NOMO-1 treated with dmso at 0.1 percent for 144 hours (cell line): Measurements from ENCODE around the gene GRB2.
"Not testable (repeated sequence)": the region's sequence is repeated elsewhere in the genome, so short reads cannot be mapped to it uniquely, and the experiment has no call there.

ENCODE experiments used
- DNase-seq: peaks from one replicate; lab custom pipeline; 2025; ENCODE audit not compliant: unreplicated experiment; lab: John Stamatoyannopoulos, UW

The GRB2 gene

DNA sequence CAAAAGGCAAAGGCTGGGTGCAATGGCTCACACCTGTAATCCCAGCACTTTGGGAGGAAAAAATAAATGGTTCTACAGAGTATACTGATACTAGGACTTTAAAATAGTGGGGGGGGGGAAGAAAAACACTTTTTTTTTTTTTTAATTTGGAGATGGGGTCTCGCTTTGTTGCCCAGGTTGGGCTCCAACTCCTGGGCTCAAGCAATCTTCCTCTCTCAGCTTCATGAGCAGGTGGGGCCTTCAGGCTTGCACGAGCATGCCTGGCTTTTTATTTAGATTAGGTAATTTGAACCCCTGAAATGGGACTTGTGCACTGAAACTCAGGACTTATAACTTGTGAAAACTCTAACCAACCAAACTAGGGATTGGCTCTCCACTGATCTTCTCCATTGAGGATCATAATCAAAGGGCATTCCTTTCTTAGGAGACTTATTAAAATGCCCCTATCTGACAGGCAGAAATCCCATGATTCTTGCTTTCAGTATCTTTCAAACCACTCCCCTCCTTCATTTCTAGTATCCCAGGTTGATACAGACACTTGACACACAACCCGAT lies 16.9 kb downstream of the GRB2 start:
- DNase-seq, result no peak

DNA sequence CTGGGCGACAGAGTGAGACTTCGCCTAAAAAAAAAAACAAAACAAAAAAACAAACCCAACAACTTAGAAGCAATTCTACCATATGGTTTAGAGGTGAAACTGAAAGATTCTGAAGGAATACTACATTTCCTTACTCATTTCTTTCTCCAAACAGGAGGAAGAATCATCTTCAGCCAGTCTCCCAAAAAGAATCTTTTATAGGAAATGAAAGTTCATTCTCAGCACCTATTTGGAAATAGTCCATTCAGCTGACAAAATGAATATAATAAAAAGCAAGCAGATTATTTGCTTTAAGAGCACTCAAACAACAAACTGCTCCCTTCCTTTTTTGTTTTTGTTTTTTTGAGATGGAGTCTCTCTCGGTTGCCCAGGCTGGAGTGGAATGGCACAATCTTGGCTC lies 17.7 kb downstream of the GRB2 start:
- DNase-seq, result no peak

DNA sequence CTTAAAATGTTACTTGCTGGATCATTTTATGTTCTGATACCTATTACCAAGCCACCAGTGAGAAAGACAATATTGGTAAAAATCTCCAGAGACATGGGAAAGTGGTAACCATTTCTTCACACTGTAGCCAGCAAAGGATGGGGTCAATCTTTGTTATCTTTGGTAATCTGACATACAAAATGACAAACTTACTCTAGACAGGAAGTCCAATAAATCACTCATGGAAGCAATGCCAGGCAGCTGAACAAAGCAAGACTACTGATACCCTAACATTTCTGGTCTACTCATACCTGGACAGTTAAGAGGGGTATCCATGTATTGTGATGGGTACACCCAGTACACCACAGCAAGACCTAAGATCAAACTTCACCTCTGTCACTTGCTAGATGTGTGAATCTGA lies 19.0 kb downstream of the GRB2 start:
- no peak for DNase-seq

DNA sequence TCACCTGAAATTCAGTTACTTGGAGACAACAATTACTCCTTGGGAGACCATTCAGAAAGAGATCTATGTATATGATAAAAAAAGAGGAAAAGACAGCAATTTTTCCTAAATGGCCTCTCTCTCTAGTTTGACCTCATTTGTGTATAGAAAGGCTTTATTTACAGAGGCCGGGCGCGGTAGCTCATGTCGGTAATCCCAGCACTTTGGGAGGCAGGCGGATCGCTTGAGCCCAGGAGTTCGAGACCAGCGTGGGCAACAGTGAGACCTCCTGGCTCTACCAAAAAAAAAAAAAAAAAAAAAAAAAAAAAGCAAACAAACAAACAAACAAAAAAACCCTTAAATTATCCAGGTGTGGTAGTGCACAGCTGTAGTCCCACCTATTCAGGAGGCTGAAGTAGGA lies 20.7 kb downstream of the GRB2 start:
- no peak for DNase-seq

DNA sequence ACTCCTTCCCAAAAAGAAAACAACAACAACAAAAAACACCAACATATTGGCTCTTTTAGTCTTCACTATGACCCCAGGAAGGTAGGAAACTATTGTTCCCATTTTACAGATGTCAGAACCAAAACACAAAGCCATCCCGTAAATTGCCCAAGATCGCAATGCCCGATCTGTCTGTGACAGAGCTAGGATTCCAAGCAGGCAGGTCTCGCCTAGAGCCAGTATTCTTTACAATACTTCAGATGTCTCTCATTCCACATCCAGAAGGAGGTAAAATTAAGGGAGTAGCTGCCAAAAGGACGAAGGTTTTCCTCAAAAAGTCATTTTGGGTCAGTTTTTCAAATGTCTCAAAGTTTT lies 21.7 kb downstream of the GRB2 start:
- DNase-seq, result no peak

DNA sequence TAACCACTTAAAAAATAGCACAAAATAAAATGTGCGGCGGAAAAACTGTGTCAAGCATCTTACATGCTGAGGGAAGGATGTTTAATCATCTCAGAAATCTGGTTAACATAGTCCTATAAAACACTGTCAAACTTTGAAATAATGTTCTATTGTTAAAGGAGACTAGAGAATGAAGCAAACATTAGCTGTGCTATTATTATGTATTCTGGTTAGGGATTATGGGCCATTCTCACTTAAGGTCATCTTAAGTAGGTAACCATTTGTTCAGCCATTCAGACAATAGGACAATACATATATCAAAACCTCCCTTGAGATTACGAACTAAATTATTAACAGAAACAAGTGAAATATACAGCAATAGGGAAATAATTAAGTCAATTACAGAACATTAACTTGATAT lies 24.7 kb downstream of the GRB2 start:
- no peak for DNase-seq

DNA sequence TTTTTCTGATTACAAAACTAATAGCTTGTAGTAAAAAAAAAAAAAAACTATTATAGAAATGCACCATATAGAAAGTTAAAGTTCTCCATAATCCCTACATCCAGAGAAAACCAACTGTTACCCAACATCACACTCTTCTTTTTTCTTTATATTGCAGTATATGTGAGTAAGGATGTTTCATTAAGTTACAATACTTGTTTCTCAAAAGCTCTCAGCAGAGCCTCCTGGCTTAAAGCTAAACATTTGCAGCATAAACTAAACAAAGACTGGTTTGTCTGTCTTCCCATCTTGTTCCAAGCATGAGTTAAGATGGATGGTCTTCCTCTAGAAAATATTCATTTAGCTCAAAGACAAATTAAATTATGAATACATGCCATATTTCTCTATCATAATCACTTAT lies 25.2 kb downstream of the GRB2 start:
- no peak for DNase-seq

DNA sequence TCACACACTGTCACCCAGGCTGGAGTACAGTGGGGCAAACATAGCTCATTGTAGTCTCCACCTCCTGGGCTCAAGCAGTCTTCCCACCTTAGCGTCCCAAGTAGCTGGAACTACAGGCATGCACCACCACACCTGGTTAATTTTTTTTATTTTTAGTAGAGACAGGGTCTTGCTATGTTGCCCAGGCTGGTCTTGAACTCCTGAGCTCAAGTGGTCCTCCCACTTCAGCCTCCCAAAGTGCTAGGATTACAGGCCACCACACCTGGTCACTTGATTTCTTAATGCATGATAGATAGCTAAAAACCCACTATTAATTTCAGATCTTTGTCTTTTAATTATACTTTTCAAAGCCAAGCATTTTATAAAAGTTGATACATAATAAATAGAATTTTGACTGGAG lies 26.1 kb downstream of the GRB2 start:
- DNase-seq, result not testable (repeated sequence)

DNA sequence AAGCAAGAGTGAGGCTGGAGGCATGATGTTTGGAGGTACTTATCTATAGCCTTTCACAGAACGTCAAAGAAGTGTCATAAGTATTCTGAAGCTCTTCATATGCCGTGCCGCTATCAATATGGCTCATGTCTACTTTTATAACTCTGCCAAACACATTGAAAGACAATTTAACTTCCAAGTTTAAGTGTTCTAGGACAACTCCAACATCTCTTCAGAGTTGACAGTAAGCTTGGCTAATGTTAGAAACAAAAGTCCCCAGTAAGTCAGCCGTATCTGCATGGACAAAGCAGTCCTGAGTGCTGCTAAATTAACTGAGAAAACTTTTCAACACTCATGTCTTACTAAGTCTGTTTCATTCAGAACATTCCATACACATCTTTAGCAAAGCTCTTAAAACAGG lies 32.2 kb downstream of the GRB2 start:
- no peak for DNase-seq

DNA sequence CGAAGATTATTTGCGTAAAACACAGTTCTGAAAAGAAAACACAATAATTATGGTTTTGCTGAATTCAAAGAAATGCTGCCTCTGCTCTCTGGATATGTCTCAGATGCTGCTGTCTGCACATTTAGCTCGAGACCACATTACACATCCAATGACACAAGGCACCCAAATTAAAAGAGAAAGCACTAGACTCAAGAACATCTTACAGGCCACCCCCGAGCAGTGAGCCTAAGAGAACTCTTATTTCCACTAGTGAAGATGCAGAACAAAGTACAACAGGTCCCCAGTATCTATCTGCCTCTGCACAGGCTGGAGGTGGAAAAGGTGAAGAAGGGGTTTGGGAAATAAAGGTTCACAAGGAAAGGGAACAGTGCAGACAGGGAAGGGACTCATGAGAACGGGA lies 33.5 kb downstream of the GRB2 start:
- no peak for DNase-seq

DNA sequence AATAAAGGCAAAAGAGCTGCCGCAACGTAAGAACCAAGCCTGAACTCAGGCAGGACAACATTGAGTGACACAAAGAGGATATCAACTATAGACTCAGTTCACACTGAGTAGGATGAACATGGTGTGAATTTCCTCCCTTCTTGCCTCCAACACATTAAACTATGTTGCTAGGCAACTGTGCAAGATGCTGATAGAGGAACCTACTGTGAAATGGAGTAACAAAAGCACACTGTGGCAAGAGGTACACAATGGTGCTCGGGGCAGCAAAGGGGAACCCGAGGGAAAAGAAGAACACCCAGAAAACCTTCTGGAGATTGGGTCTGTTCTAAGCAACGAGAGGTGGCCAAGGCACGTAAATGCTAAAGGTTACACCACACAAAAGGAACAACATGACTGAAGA lies 34.1 kb downstream of the GRB2 start:
- no peak for DNase-seq

DNA sequence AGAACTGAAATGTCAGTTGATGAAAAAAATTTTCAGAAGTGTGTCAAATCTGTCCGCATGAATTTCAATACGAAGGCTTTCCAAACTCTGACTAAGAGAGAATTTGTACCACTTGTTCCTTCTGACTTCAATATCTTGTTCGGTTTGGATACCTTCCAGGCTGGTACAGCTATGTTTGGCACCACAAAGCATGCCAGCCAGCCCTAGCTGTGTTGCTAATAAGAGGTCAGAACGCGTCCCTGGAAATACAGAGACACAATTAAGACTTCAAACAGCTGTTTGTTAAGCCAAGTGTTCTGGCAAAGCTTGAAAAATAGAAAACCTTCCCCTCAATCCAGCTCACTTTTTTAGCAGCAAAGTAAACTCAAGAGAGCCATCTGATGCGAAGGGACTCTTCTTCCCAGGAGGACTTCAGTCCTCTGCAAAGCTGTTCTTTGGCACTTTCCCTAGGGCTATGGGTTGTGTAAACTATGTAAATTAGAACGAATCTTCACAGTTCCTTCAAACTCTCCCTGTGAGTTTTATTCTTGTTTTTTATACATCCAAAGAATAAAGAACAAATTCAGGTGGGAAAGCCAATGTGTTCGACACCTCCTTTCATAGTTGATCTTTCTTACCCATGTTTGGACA lies 35.1 kb downstream of the GRB2 start:
- no peak for DNase-seq

DNA sequence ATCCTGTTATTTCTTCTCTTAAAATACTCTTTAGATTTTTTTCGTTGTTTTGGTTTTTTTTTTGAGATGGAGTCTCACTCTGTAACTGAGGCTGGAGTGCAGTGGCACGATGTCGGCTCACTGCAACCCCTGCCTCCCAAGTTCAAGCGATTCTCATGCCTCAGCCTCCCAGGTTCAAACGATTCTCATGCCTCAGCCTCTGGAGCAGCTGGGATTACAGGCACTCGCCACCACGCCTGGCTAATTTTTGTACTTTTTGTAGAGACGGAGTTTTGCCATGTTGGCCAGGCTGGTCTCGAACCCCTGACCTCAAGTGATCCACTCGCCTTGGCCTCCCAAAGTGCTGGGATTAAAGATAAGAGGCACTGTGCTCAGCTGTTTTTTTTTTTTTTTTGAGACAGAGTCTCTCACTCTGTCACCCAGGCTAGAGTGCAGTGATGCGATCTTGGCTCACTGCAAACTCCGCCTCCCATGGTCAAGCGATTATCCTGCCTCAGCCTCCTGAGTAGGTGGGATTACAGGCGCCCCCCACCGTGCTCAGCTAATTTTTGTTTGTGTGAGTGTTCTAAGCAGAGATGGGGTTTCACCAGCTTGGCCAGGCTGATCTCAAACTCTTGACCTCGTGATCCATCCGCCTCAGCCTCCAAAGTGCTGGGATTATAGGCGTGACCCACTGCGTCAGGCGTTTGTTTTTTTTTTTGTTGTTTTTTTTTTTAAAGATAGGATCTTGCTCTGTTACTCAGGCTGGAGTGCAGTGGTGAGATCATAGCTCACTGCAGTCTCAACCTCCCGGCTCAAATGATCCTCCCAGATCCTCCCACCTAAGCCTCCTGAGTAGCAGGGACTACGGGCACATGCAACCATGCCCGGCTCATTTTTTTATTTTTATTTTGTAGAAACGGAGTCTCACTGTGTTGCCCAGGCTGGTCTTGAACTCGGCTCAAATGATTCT lies 37.4 kb downstream of the GRB2 start:
- DNase-seq, result not testable (repeated sequence)

DNA sequence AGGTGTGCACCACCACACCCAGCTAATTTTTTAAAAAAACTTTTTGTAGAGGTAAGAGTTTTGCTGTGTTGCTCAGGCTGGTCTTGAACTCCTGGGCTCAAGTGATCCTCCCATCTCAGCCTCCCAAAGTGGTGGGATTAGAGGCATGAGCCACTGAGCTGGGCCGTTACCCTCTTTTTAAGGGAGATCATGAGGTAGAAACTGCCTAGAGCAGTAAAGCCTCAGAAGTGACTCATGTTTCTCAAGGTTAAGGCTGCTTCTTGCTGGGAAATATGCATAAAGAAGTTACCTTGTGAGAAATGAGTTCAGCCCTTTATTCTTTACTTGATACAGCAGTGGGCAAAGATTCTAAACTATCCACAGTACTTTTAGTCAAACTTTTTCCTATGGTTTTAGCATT lies 38.2 kb downstream of the GRB2 start:
- DNase-seq, result no peak

DNA sequence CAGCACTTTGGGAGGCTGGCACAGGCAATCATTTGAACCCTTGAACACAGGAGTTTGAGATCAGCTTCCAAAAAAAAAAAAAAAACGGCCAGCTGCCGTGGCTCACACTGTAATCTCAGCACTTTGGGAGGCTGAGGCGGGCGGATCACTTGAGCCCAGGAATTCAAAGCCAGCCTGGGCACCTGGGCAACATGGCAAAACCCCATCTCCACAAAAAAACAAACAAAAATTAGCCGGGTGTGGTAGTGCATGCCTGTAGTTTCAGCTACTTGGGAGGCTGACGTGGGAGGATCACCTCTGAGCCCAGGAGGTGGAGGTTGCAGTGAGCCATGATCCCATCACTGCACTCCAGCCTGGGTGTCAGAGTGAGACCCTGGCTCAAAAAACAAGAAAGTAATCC lies 39.0 kb downstream of the GRB2 start:
- no peak for DNase-seq

DNA sequence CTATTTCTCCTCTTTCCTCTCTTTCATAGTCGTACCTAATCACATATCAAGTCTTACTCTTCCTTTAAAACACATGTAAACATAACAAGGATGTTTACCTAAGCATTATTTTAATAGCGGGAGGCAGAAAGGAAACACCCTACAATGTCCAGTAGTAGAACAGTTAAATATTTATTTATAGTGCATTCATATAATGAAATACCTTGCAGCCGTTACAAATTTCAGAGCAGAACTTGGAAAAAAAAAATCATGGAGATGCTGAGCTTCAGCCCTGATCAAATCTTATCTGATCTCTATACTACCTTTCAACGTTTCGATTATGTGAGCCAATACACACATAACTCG lies 39.6 kb downstream of the GRB2 start:
- DNase-seq, result no peak

DNA sequence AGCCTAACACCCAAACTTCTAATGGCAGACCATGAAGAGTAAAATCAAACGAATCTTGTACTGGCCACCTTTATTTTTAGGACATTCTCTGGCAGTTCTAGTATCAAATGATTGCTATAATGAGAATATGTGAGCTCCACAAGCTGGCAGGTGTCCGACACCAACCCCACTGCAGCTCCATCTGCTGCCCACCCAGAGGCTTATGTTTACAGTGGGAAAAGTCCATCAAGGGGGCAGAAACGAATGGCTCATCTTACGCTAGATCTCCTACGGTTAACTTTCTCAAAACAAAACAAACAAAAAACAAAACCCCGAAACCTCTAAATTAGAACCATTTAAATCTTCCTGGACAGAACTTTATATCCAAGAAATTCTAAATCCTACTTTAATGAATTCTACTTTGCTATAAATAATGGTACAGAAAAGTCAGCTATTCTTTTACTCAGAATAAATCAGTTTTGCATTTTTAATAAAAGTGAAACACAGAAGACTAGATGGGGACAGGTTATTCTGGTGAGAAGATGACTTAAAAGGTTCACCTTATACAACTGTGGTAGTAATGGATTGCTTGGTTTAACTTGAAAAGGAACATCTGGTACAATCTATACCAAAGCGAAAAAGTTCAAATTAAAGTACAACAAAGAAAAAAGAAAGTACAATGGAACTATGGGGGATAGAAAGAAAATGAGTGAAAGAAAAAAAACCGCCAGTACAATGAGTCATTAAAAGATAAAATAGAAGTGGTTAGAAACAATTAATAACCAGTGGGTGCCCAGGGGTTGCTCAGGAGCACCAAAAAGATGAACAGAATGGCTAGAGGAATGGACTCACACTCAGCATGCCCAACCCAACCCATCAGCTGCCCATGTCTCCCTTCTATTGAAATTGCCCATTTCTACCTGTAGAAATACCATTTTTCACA lies 40.2 kb downstream of the GRB2 start:
- DNase-seq, result no peak

DNA sequence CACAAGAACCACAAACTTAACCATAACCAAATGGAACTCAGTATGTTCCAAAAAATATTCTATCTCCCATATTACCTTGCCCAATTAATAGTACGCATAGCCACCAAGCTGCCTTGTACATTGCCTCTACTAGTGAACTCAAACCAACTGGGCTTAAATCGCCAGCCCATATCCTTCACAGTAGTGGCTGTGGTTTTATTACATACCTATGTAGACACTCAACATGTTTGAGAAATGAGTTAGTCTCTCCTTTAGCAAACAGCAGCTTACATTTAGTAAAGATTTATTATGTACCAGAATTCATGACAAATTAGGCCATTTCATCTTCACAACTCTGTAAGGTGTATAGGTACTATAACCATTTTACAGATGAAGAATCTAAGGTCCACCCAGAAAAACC lies 41.4 kb downstream of the GRB2 start:
- DNase-seq, result no peak

DNA sequence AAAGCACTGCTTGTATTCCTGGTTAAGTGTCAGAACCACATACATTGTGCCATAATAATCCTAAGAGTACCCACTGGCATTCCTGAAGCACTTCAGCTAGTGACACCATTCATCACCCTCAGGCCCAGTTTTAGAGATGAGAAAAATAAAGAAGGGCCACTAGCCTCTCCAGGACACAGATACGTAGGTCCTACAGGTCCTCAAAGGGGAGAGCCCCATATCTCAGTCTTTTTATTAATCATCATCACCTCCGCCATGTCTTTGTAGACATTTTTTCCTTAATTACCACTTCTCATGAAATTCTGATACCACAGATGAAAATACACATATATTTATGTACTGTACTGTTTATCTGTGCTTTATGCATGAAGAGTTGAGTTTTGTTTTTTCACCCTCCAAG lies 43.5 kb downstream of the GRB2 start:
- DNase-seq, result no peak

DNA sequence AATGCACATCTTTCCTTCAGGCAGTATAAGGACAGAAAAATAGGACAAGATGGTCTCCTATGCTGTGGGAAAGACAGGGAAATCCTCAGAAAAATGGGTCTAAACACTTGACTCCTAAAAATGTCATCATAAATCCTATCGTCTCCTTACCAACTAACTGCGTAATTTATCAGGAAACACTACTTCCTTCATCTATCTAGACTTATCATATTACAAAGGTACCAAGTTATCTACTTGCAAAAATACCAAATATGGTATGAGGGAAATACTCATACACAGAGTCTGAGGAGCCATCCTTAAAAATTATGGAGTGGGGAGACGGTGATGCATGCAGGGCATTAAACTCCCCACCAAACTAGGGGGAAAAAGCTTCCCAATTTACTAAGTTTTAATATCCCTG lies 44.1 kb downstream of the GRB2 start:
- no peak for DNase-seq

DNA sequence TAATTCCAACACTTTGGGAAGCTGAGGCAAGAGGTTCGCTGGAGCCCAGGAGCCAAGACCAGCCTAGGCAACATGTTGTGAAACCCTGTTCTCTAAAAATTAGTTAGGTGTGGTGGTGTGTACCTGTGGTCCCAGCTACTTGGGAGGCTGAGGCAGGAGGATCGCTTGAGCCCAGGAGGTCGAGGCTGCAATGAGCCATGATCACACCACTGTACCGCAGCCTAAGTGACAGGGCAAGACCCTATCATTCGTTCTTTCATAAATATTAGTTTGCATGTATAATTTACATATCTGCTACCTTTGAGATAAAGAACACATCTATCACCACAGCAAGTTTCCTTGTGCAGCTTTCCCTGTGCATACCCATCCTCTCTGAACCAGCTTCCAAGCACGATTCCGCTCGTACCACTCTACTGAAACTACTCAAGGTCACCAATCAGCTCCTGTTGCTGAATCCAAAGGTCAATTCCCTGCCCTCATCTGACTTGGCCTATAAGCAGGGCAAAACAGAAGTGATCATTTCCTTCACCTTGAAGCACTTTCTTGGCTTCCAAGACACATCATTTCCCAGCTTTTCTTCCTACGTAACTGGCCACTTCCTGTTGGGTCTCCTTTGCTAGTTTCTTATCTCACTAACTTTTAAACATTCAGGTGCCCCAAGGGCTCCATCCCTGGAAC lies 49.1 kb downstream of the GRB2 start:
- DNase-seq, result no peak
